LoVo (cell line): ENCODE measurements around the gene KCNIP4.

Experiments used
- DNase-seq: peaks from one replicate; pipeline ENCODE4 v3.0.0-alpha.2; 2016; ENCODE audit warnings: low spot score

Gene KCNIP4

DNA sequence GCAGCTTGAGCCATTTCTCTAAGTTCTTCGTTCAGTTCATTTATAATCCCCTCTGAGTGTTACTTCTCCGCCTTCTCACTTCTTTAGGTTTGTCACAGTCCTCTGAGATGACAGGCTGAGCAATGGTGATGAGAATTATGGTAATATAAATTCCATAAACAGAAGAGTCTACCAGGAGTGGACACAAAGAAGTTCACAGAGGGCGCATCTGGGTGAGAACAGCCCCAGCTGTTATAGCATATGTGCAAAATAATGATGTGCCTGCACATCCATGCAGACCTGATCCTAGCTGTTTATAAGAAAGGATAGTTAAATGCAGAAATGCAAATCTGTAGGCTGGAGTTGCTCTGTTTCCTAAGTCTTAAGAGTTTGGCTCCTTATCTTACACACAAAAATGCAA is 377.5 kb downstream of the KCNIP4 start:
- no peak for DNase-seq

DNA sequence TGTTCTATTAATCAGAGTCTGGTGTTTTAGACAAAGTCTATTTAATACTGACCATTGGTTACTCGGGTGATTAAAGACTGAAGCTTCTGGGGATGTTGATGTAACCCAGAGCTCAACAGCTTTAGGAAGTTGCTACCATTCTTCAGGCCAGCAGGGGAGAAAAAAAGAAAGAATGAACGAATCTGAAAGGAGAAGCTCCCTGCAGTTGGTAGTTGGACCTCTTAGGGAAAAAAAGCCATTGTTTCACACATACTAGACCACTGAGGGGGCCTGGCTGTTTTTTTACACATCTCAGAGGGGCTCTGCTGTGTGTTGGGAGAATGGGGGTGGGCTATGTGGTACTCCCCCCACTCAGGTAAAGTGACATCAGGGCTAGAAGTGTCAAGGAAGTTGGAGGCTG is 378.9 kb downstream of the KCNIP4 start:
- DNase-seq = no peak

DNA sequence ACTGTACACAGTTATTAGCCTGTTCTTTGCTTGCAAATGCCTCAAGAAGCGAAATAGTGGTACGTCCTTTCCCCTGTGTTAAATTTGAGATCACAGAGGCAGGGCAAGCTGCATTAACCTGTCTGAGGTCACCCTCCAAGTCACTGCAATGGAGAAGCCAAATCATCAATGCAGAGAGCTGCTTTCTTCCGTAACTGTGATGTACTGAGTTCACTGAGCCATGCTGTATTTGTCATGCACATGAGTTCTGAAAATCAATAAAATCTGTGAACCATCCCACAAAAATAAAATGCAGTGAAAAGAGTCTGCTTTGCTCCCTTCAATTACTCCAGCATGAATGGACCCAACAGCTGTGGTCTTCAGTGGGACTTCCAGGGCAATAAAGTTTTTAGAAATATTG is 393.5 kb downstream of the KCNIP4 start:
- no peak for DNase-seq

DNA sequence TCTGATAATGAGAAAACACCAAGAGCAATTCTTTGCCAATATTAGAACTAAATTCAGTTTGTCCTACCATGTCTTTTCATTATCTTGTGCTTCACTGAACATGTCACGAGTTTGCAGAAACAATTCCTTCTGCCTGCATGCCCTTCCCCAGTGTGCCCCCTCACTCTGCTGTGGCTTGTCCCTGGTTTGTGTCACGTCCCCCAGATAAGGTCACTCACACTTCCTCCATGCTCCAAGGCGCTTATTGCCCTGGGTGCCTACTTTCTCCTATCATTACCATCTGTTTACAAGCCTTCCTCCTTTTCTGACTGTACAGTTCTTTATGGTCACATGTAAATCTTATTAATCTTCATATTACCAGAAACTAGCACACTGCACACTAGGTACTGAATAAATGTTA is 394.1 kb downstream of the KCNIP4 start:
- no peak for DNase-seq

DNA sequence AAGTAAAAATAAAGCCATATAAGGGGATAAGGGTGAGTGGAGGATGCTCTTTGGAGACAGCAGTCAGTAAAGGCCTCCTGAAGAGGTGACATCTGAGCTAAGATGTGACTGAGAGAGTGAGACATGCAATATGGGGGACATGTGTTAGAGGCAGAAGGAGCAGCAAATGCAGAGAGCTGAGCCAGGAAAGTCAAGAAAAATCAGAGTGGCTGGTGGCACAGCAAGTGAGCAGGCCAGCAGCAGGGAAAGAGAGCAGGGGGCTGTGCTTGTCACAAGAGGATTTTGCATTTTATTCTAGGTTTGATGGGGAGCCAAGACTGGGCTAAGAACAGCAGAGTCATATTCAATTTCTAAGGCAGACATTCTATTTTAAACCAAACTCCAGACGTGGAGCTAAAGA is 394.5 kb downstream of the KCNIP4 start:
- no peak for DNase-seq

DNA sequence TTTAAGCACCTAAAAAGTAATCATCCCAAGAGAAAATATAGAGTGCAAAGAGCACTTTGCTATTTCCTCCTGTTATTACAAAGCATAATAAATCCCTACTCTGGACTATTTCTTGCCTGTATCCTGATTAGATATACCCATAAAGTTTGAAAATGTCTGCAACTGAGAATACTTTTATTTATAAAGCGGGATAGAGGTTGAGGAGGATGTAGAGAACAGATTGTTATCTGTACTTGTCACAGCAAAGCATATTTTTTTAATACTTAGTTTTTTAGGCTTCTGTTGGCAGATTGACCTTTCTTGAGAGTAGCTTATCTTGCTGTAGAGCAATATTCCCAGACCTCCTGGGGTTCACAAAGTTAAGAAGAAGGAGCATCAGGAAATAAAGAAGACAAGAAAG is 396.1 kb downstream of the KCNIP4 start:
- DNase-seq = no peak

DNA sequence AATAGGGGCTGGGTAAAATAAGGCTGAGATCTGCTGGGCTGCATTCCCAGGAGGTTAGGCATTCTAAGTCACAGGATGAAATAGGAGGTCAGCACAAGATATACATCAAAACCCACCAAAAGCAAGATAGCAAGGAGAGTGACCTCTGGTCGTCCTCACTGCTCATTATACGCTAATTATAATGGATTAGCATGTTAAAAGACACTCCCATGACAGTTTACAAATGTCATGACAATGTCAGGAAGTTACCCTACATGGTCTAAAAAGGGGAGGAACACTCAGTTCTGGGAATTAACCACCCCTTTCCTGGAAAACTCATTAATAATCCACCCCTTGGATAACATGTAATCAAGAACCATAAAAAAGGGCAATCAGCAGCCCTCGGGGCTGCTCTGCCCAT is 403.6 kb downstream of the KCNIP4 start:
- no peak for DNase-seq

DNA sequence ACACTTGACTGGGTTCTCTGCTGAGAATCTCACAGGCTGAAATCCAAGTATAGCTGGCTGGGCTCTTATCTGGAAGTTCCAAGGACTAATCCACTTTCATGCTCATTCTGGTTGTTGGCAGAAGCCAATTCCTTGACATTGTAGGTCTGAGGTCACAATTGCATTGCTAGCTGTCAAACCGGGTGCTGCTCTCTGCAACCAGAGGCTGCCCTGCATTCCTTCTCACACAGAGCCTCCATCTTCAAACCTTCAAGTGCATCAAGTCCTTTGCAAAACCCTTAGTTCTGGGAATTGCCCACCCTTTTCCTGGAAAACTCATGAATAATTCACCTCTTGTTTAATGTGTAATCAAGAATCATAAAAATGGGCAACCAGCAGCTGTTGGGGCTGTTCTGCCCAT is 404.2 kb downstream of the KCNIP4 start:
- DNase-seq = no peak

DNA sequence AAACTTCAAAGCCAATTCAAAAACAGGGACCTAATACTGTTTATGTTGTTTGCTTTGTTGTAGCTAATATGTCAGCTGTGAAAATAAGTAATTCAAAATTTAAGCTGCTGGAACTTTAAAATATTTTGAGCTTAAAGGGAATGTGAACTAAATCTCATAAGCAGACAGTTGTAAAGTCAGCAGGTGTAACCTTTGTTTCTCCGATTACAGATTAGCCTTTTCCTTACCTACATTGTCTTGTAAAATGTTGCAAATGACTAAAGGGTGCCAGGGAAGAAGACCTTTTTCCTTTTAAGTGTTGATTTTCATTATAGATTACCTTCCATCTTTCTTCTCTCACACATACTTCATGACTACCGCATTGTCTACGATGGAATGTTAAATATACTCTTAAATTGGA is 405.1 kb downstream of the KCNIP4 start:
- DNase-seq = no peak

DNA sequence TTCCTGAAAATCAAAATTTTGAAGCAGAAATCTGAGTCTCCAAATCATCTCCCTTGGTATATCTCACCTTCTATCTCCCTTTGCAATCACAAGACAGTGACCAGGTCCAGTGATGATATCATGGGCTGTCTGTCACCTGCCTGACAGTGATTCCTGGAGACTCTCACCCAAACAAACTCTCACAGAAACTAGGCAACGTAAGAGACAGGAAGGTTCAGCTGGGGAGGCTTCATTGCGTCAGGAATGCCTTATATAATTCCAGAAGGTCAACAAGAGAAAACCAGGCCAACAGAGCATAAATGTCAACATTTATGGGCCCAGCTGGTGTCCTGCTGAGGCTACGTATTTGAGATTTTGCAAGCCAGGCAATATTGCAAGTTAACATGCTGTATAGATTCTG is 412.7 kb downstream of the KCNIP4 start:
- no peak for DNase-seq

DNA sequence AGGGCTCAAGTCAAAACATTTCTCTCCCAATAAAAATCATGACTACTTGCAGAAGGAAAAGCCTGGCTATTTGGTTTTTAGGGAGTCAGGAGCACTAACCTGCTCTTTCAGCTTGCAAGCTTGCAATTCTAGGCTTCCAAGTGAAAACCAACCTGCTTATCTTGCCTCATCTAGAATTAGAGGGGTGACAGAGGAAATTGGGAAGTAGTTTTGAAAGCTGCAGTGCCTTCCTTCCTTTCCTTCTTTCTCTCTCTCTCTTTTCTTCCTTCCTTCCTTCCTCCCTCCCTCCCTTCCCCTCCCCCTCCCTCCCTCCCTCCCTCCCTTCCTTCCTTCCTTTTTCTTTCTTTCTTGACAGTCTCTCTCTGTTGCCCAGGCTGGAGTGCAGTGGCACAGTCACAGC is 417.5 kb downstream of the KCNIP4 start:
- DNase-seq = no peak

DNA sequence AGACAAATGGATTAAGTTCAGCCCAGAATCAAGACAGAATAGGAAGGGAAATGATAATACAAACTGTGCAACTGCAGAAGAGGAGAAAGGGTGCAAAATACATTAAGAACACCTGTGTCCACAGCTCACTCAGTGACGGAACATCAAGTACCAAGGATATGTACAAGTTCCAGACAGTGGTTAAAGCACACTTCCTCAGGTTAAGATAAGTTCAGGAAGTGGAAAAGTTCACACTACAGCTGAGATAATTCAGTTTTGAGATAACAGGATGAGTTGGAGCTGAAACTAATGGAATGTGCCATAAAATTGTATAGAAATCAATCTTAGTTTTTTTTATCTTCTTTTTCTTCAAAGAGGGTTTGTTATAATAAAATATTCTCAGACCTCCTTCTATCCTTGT is 419.4 kb downstream of the KCNIP4 start:
- no peak for DNase-seq

DNA sequence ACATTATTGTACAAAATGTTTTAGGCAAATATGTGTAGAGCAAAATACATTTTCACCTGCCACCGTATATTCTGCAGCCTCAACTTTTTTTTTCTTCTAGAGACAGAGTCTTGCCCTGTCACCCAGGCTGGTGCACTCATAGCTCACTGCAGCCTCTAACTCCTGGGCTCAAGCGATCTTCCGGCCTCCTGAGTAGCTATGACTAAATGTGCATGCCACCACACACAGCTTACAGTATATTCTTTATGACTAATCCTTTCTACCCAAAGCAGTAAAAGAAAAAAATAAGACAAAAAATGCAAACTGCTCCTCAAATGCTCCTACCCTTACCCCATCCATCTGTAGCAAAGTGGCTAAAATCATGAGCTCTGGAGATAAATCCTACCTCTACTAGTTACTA is 426.3 kb downstream of the KCNIP4 start:
- no peak for DNase-seq

DNA sequence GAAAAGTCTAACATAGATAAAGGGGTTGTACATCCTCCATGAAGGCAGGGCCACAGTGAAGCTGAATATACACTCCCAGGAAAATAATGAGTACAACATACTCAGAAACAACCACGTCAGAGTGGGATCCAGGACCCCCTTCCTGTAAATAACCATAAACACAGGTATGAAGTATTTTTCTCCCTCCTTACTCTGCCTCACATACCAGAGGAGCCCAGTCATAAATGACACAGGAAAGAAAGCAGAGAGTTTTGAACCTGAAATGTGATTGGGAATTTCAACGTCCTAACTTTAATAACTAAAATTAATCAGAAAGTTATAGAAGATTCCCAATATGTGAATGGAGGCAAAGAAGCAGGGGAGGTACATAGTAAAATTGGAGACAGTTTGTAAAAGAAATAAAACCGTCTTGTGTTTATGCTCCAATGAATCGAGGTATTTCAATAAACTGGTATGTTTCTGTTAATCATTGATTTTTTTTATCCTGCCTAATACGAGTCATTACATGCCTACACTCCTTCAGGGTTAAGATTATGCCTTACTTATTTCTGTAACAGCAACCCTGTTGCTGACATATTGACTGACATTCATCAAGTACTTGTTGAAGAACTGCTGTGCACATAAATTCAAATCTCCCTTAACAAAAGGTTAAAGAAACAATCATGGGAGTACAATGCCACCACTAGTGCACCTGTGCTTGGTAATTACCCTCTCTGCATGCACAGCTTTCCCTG is 431.3 kb downstream of the KCNIP4 start:
- no peak for DNase-seq

DNA sequence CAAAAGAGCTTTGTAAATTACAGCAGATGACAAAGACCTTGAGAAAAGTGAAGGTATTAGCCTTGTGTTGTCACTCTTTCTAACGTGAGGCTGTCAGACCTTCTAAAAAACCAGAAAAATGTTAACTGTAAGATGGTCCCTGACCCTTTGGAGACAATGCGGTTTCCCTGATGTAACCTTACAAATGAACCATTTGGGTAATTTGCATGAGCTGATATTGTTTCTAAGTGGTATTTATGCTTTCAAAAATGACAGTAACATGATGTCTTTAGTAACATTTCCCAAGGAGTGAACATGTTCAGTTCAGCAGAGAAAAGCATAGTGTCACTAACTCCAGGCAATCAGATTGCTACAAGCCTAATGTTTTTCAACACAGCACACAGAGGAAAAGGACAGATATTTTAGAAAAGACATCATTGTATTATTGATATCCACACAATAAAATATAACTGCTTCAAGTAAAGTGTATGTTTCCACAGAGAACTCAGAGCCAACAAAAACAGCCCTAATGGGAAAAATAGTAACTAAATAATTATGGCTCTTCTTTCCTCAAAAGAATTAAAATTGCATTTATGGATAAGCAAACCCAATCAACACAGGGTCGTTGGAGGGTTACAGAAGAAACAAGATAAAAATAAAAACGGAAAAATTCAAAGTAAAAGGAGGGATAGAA is 434.4 kb downstream of the KCNIP4 start:
- DNase-seq = no peak

DNA sequence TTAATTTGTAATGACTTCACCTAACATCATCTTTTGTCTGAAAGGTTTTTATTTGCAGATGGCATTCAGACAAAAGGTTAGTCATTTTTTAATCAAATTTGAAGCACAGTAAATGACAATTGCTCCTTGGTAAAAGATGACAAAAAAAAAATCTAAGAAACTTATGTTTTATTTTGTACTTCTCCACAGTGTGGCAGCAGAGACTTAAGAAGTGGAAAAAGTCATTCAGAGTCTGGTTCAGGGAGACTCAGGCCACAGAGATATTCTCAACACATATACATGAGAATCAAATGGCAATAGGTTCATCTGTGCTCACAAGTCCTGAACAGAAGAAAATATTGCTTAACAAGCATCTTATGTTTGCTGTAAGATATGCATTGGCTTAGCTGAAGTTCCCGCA is 436.2 kb downstream of the KCNIP4 start:
- DNase-seq = no peak

DNA sequence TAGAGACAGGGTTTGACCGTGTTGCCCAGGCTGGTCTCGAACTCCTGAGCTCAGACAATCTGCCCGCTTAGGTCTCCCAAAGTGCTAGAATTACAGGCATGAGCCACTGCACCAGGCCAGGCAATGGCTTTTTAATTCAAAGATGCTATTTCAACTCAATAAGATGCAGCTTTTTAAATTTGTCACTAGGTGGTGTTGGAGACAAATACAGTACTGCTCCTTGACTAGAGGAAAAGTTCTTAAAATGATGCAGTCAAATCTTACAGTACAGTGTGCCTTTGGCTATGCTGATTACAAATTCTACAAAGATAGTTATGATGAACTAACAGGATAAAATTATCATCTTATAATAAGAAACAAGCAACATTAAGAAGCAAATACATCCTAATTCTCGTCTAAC is 441.1 kb downstream of the KCNIP4 start:
- DNase-seq = peak; percentile 3

DNA sequence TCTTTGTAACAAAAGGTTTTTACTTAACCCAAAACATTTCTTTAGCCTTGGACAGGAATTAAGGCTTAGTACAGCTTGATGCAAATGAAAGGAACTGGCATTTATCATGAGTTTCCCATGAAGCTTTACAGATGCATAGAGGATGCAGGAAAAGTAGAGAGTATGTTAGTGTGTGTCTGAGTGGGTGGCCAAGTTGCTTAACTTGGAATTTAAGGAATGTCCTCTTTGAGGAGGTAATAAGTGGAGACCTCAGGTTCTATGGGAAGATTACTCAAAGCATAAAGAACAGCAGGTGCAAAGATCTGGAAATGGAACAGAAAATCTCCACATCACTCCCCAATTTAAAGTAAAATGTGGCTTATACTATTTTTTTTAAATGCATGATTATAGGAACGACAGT is 457.9 kb downstream of the KCNIP4 start:
- DNase-seq = no peak

DNA sequence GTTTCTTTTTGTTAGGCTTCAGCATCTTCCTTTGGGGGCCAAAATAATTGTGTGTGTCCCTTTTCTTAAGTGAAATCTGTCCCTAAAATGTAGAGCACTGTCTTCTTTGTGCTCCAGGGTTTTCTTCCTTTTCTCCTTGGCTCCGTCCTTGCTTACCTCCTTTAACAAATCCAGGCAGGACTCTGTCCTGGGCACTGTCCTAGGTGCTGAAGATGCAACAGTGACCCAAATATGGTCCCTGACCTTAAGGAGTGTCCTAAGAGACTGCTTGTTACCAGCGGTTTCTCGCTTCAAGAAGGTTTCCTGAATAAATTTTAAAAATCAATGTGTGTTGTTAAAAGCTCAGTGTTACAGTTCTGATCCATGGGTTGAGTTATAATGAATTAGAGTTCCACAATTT is 471.8 kb downstream of the KCNIP4 start:
- DNase-seq = peak; percentile 22

DNA sequence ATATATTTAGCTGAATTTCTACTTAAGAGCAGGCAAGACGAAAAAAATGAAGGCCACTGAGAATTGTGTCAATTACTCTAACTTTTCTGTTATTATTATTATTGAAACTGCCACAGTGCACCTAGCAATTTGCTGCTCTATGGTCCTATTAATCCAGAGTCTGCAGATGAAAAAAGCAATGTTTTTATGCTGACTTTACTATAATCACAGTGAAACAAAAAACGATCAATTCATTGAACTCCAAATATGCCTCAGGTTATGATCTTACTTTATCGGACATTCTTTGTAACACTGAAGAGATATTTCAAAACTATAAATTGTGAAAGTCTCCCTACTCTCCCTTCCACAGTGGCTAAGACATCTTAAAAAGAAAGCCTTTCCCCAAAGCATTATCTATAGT is 474.4 kb downstream of the KCNIP4 start:
- no peak for DNase-seq

DNA sequence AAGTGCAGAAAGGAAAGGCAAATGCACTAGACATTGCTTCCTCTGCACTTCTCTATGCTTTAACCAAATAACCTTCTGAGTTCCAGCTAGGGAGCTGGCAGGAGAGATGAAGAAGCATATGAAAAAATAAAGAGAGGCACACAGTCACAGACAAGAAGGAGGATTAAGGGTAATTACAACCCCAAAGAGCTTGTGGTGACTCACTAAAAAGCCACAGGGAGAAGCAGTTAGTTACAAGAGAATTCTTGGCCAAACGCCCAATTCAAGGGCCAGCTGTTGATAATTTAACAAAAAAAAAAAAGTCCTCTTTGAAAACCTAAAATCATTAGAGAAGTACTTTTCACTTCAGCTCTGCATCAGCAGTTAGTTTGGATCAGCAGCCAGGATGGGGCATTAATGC is 478.0 kb downstream of the KCNIP4 start:
- peak; percentile 11 for DNase-seq

DNA sequence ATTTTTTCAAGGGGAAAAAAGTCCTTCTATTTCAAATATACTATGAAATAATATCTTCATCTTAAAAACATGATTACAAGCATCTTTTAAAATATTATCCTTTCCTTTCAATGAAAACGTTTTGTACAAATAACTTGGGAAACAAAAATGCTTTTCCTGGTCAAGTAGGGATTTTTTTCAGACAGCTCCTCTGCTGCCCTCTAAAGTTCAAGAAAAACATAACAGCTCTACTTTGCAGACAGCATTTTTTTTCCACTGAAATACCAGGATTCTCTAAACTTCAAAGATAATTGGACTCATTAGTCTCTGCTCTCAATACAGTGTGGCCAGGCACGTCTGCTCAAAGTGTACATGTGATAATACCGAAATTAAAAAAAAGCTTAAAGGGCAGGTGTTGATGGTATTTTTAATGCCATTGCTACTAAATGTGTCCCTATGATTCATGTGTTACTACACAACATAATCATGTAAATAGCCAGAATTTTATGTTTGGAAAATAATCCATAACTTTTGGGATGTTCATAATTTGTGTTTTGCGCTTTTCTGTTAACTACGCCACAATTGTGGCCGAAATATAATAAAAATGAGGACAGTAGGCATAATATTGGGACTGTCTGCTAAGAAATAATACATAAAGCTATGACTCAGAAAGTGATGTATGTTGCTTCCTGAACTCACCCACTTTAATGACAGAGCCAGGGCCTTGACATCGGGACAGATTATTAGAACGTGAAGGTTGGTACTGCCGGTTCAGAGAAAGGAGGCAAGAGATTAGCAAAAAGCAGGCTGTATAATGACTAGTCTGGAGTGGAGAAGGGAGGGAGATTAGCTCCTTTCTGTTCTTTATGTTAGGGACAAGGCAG is 478.9 kb downstream of the KCNIP4 start:
- DNase-seq = peak; percentile 37

DNA sequence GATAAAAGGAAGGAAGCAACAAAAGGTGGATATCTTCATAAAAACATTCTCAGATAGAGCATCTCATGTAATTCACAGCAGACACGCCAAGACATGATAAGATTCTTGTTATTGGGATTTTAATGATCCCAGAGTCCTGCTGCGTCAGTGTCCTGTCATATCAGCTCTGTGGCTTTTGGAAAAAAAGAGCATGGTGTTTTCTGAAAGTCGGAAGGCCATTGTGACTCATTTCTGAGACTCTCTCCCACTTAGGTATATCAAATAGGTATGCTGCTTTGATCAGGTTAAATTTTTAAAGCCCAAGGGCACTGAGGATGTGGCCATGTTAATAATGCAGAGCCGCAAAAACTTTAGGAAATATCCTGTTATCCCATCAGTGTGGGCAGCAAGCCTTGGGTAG is 481.0 kb downstream of the KCNIP4 start:
- no peak for DNase-seq
